ENCODE measurements around the gene AUTS2. TPM values are rescaled to one million over a fixed set of nuclear protein-coding genes. Genes with fewer than 3 reads are reported as not detected.

The AUTS2 gene
- total RNA-seq, 1 donor from 2014 or later, result 53.0 TPM

GRCh38 chr7:69677881-69678493 is 79.7 kb downstream of the AUTS2 start:
- TF ChIP-seq POLR2A (IDR thresholded peaks at IDR 0.05), result no peak
- no peak for TF ChIP-seq CTCF (IDR thresholded peaks at IDR 0.05)
- TF ChIP-seq POLR2AphosphoS5 (IDR thresholded peaks at IDR 0.05; ENCODE audit: insufficient read depth in 1 of 2, low read depth in 1 of 2), result no peak
- no peaks in the 10 kb centered on the region for H3K9me3 ChIP-seq
- H3K27ac ChIP-seq, result peak overlapping the region; percentile 5
- no peak for DNase-seq (ENCODE audit: extremely low spot score in 2 of 2)
- no peaks in the 10 kb centered on the region for H3K27me3 ChIP-seq
- no peaks in the 10 kb centered on the region for H3K36me3 ChIP-seq
- H3K4me1 ChIP-seq, result peaks cover 26% of the 10 kb centered on the region
- no peak overlapping the region for H3K4me3 ChIP-seq
- intact Hi-C loops (cut with DNase I), result no loop called here

GRCh38 chr7:69678494-69679187 is 80.4 kb downstream of the AUTS2 start:
- no peak for DNase-seq (ENCODE audit: extremely low spot score in 2 of 2)
- no peaks in the 10 kb centered on the region for H3K27me3 ChIP-seq
- H3K27ac ChIP-seq, result no peak overlapping the region
- no peak overlapping the region for H3K4me3 ChIP-seq
- H3K36me3 ChIP-seq, result no peaks in the 10 kb centered on the region
- intact Hi-C loops (cut with DNase I), result no loop called here
- peaks cover 26% of the 10 kb centered on the region for H3K4me1 ChIP-seq
- no peaks in the 10 kb centered on the region for H3K9me3 ChIP-seq
- no peak for TF ChIP-seq POLR2AphosphoS5 (IDR thresholded peaks at IDR 0.05; ENCODE audit: insufficient read depth in 1 of 2, low read depth in 1 of 2)

- DNase-seq (ENCODE audit: extremely low spot score in 2 of 2), result no peak
- no peaks in the 10 kb centered on the region for H3K36me3 ChIP-seq
- no peak overlapping the region for H3K27ac ChIP-seq
- H3K27me3 ChIP-seq, result no peaks in the 10 kb centered on the region
- H3K4me3 ChIP-seq, result no peak overlapping the region
- TF ChIP-seq CTCF (IDR thresholded peaks at IDR 0.05) (no peak), POLR2AphosphoS5 (IDR thresholded peaks at IDR 0.05; ENCODE audit: insufficient read depth in 1 of 2, low read depth in 1 of 2) (no peak), POLR2A (IDR thresholded peaks at IDR 0.05) (no peak)
- H3K9me3 ChIP-seq, result no peaks in the 10 kb centered on the region
- intact Hi-C loops (cut with DNase I), result loop anchor here (5.0 kb wide), 1 partner anchor 1786 kb away; no protein-coding TSS in a partner anchor
- H3K4me1 ChIP-seq, result peaks cover 26% of the 10 kb centered on the region
These were observed 82.9 kb downstream of the AUTS2 start for GRCh38 chr7:69681181-69681580.

- Histone ChIP-seq H3K36me3 (no peaks in the 10 kb centered on the region), H3K4me1 (peaks cover 19% of the 10 kb centered on the region), H3K27me3 (no peaks in the 10 kb centered on the region), H3K27ac (no peak overlapping the region), H3K9me3 (no peaks in the 10 kb centered on the region), H3K4me3 (no peak overlapping the region)
- intact Hi-C loops (cut with DNase I), result loop anchor here (5.0 kb wide), 1 partner anchor 1785 kb away; no protein-coding TSS in a partner anchor
- TF ChIP-seq CTCF (IDR thresholded peaks at IDR 0.05) (no peak), POLR2A (IDR thresholded peaks at IDR 0.05) (no peak), POLR2AphosphoS5 (IDR thresholded peaks at IDR 0.05; ENCODE audit: insufficient read depth in 1 of 2, low read depth in 1 of 2) (no peak)
- no peak for DNase-seq (ENCODE audit: extremely low spot score in 2 of 2)
These were observed 84.2 kb downstream of the AUTS2 start for GRCh38 chr7:69682518-69682917.

- H3K36me3 ChIP-seq, result no peaks in the 10 kb centered on the region
These were observed 84.7 kb downstream of the AUTS2 start for GRCh38 chr7:69683002-69683401.

More at GRCh38 chr7:69683002-69683401, 84.7 kb downstream of the AUTS2 start:
- no peak for DNase-seq (ENCODE audit: extremely low spot score in 2 of 2)
- Histone ChIP-seq H3K9me3 (no peaks in the 10 kb centered on the region), H3K27ac (no peak overlapping the region), H3K4me3 (no peak overlapping the region), H3K4me1 (peaks cover 14% of the 10 kb centered on the region), H3K27me3 (no peaks in the 10 kb centered on the region)
- intact Hi-C loops (cut with DNase I), result loop anchor here (5.0 kb wide), 1 partner anchor 1784 kb away; no protein-coding TSS in a partner anchor
- no peak for TF ChIP-seq POLR2AphosphoS5 (IDR thresholded peaks at IDR 0.05; ENCODE audit: insufficient read depth in 1 of 2, low read depth in 1 of 2)
- no peak for TF ChIP-seq POLR2A (IDR thresholded peaks at IDR 0.05)
- TF ChIP-seq CTCF (IDR thresholded peaks at IDR 0.05), result no peak

Measured in vagina (tissue), 2 donors.